DMS114 treated with DMSO at 0.1 percent for 48 hours (cell line): Measurements from ENCODE around the gene INTS7.

ENCODE experiments used
- DNase-seq: peaks from one replicate; lab custom pipeline; 2025; ENCODE audit not compliant: unreplicated experiment; lab: John Stamatoyannopoulos, UW

The INTS7 gene

GRCh38 chr1:211909395-211909794 lies 126.0 kb downstream of the INTS7 start:
- no peak for DNase-seq

- DNase-seq = no peak
Observed at GRCh38 chr1:211908951-211909350, 126.4 kb downstream of the INTS7 start.

DNA sequence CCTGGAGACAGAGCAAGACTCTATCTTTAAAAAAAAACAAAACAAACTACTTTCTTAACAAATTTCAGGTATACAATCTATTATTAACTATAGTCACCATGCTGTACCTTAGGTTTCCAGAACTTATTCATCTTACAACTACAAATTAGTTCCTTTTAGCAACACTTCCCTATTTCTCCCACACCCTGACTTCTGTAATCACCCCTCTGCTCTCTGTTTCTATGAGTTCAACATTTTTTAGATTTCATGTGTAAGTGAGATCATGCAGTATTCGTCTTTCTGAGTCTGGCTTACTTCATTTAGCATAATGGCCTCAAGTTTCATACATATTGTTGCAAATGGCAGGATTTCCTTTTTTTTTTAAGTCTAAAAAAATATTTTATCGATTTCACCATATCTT lies 126.9 kb downstream of the INTS7 start:
- no peak for DNase-seq

GRCh38 chr1:211903490-211904245 lies 131.7 kb downstream of the INTS7 start:
- no peak for DNase-seq

DNA sequence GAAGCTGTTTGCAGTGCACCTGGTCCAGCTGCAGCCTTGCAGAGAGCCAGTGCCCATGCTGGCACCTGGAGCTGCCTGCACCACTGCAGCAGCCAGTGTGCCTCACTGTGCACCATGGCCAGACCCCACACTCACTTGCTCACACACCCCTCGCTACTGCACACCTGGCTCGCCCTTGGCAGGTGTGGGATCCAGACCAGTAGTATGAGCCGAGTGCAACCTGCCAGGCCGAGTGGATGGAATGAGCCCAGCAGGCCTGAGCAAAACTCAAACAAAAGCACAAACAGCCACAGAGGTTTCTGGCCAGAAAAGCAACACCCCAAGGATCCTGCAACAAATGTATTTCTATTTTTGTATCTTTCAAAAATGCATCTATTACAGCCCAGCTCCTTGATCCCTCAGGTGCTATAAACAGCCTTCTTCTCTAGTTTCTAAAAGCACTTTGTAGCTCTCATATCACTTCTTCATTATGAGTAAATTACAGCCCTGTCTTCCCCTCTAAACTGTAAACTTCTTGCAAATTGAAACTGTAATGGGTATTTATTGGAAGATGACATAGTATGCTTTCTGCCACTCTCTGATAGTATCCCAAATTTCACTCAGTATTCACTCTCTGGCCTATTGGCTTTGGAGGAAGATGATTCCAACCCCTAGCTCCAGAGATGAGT lies 132.6 kb downstream of the INTS7 start:
- DNase-seq = no peak

DNA sequence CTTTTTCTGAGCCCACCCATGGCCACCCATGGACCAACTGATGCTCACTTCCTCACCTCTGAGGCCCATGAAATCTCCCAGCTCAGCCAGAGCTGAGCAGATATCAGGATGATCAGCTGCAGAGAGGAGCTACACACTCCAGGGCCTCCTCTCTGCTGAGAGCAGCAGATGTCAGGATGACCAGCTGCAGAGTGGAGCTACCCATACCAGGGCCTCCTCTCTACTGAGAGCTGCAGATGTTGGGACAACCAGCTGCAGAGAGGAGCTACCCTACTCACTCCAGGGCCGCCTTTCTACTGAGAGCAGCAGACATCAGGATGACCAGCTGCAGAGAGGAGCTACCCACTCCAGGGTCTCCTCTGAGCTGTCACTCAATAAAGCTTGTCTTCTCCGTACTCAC lies 133.4 kb downstream of the INTS7 start:
- DNase-seq = no peak

GRCh38 chr1:211900441-211900840 lies 134.9 kb downstream of the INTS7 start:
- no peak for DNase-seq

DNA sequence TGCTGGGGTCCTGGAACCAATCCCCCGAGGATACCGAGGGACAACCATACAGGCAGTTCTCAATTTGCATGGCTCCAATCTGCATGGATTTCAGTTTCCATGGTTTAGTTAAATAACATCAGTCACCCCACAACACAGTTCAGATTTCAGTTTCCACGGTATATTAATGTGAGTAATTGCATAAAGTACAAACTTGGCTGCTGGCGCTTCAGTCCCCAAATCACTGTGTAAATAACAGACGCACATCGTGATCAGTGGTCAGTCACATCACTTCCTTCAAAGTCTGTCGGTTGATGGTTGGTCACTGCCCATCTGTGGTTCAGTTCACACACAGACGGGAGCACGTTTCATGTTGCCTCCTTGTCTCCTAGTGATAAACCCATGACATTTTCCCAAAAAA lies 138.4 kb downstream of the INTS7 start:
- no peak for DNase-seq

GRCh38 chr1:211895126-211895759 lies 140.1 kb downstream of the INTS7 start:
- no peak for DNase-seq

DNA sequence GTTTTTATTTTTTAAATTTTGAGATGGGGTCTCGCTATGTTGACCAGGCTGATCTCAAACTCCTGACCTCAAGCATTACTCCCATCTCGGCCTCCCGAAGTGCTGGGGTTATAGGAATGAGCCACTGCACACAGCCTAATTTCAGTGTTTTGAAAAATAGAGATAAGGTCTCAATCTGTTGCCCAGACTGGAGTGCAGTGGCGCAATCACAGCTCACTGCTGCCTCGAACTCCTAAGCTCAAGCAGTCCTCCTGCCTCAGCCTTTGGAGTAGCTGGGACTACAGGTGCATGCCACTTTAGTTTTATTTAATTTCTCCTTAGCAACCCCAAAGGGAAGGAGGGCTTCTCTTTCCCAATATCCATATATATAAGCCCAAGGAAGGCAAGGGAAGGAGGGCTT lies 141.0 kb downstream of the INTS7 start:
- DNase-seq = no peak

DNA sequence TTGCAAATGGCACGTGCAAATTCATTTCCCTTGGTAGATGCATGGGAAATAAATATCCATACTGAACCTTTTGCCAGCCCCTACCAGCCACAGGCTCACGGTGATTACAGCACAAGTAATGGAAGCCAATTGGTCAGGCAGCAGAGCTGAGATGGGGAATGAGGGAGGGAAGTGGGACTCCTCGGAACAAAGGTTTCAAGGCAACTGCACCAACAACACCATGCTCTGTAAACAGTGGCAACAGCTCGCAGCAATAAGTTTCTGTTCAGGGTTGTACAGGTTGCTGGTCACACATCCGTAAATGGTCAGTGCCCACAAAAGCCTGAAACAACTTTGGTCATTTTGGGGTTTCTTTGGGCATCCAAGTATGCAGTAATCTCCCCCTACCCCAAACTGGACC lies 142.1 kb downstream of the INTS7 start:
- DNase-seq = no peak

DNA sequence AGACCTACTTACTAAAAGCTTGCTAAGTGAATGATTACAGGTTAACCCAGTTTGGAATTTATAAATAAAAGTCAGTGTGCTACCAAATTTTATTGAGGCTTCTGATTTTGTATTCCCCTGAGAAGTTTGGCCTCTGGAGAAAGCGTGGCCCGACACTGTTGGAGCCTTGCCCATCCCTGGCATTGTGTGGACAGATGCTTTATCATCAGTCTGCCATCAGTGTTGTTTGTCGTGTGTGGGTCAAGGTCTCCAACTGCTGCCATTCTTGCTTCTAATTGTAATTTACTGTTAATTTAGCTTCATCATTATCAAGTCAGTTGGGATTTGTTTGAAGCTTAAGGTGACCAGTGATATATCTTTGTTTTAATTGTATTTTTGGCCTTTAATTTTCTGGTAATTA lies 142.8 kb downstream of the INTS7 start:
- no peak for DNase-seq

- DNase-seq = no peak
Observed at GRCh38 chr1:211891708-211892107, 143.6 kb downstream of the INTS7 start.
